Neural cell (in vitro differentiated cells): ENCODE results near the gene ZFPM1. TPM values are rescaled to one million over a fixed set of nuclear protein-coding genes. Genes with fewer than 3 reads are reported as not detected.

Experiments
- H2AFZ ChIP-seq: fragments of 200-600, 300-800 bp; sonication (generic), shearing (Covaris generic); 2 replicates; pipeline ENCODE4 v1.6.0; 2014; ENCODE audit warnings: low read depth, mild to moderate bottlenecking, antibody characterized with exemption, low read length, moderate library complexity
- H3F3A ChIP-seq: fragments of 200-600 bp; shearing (Covaris generic); 2 replicates; pipeline ENCODE4 v1.6.1; 2016; ENCODE audit warnings: mild to moderate bottlenecking, moderate library complexity, mixed read lengths, antibody characterized with exemption, low read length; ENCODE audit not compliant: insufficient read depth, poor library complexity, severe bottlenecking
- H3K27ac ChIP-seq: fragments of 200-600, 300-800 bp; sonication (generic), shearing (Covaris generic); 2 replicates; pipeline ENCODE4 v1.5.1; 2014; ENCODE audit warnings: mild to moderate bottlenecking, low read length, moderate library complexity
- H3K27me3 ChIP-seq: fragments of 300-800, 200-600 bp; sonication (generic), shearing (Covaris generic); 2 replicates; pipeline ENCODE4 v1.6.0; 2014; ENCODE audit warnings: mild to moderate bottlenecking, low read depth, low read length, moderate library complexity; ENCODE audit not compliant: insufficient read depth
- H3K36me3 ChIP-seq: fragments of 300-800, 200-600 bp; sonication (generic), shearing (Covaris generic); 2 replicates; pipeline ENCODE4 v1.5.1; 2014; ENCODE audit warnings: mild to moderate bottlenecking, antibody characterized with exemption, low read length, moderate library complexity; ENCODE audit not compliant: insufficient read depth
- H3K4me2 ChIP-seq: fragments of 300-800, 200-600 bp; sonication (generic), shearing (Covaris generic); 2 replicates; pipeline ENCODE4 v1.6.0; 2014; ENCODE audit warnings: mild to moderate bottlenecking, low read length
- H3K4me3 ChIP-seq: fragments of 300-800, 200-600 bp; sonication (generic), shearing (Covaris generic); 2 replicates; pipeline ENCODE4 v1.5.1; 2014; ENCODE audit warnings: mild to moderate bottlenecking, low read length, moderate library complexity
- H3K79me2 ChIP-seq: fragments of 200-600 bp; shearing (Covaris generic); replicated peaks from 2 replicates; pipeline ENCODE4 v1.6.0; 2014; ENCODE audit warnings: mild to moderate bottlenecking, low read length, moderate library complexity; ENCODE audit not compliant: insufficient read depth
- H3K9ac ChIP-seq: fragments of 300-800, 200-600 bp; sonication (generic), shearing (Covaris generic); 2 replicates; pipeline ENCODE4 v1.6.1; 2016; ENCODE audit warnings: mild to moderate bottlenecking, low read length, mixed read lengths
- H3K9me2 ChIP-seq: fragments of 200-600 bp; shearing (Covaris generic); 2 replicates; pipeline ENCODE4 v1.6.1; 2016; ENCODE audit warnings: mild to moderate bottlenecking, low read length, mixed read lengths; ENCODE audit not compliant: insufficient read depth
- H3K9me3 ChIP-seq: fragments of 200-600, 300-800 bp; sonication (generic), shearing (Covaris generic); 2 replicates; pipeline ENCODE4 v1.6.1; 2016; ENCODE audit warnings: mild to moderate bottlenecking, mixed run types, low read length, moderate library complexity, mixed read lengths
- H4K20me1 ChIP-seq: fragments of 200-600 bp; shearing (Covaris generic); 2 replicates; pipeline ENCODE4 v1.6.1; 2016; ENCODE audit warnings: mild to moderate bottlenecking, mixed run types; ENCODE audit not compliant: insufficient read depth
- CTCF ChIP-seq: fragments of 450-650 bp; IDR thresholded peaks from 2 replicates; pipeline ENCODE4 v1.5.1; 2014; ENCODE audit warnings: antibody characterized with exemption, mild to moderate bottlenecking, moderate library complexity; ENCODE audit not compliant: poor library complexity, severe bottlenecking
- EP300 ChIP-seq: fragments of 450-650 bp; conservative IDR thresholded peaks from 2 replicates; pipeline ENCODE4 v1.6.1; 2014; ENCODE audit warnings: antibody characterized with exemption, mild to moderate bottlenecking, moderate library complexity; ENCODE audit not compliant: poor library complexity, severe bottlenecking
- EZH2 ChIP-seq: fragments of 200-600, 300-800 bp; shearing (Covaris generic), sonication (generic); IDR thresholded peaks from 2 replicates; pipeline ENCODE4 v1.6.1; 2014; ENCODE audit warnings: antibody characterized with exemption, low read length, borderline replicate concordance, mild to moderate bottlenecking; ENCODE audit not compliant: insufficient read depth, poor library complexity, severe bottlenecking
- MXI1 ChIP-seq: fragments of 450-650 bp; conservative IDR thresholded peaks from 2 replicates; pipeline ENCODE4 v1.6.1; 2014; ENCODE audit warnings: antibody characterized with exemption, mild to moderate bottlenecking; ENCODE audit not compliant: poor library complexity, severe bottlenecking
- POLR2AphosphoS5 ChIP-seq: IDR thresholded peaks from 2 replicates; pipeline ENCODE4 v1.6.1; 2012
- RAD21 ChIP-seq: fragments of 450-650 bp; conservative IDR thresholded peaks from 2 replicates; pipeline ENCODE4 v1.6.1; 2014; ENCODE audit warnings: antibody characterized with exemption, mild to moderate bottlenecking, moderate library complexity
- REST ChIP-seq: IDR thresholded peaks from 2 replicates; pipeline ENCODE4 v1.6.1; 2012; ENCODE audit warnings: borderline replicate concordance
- SMC3 ChIP-seq: fragments of 450-650 bp; conservative IDR thresholded peaks from 2 replicates; pipeline ENCODE4 v1.6.1; 2014; ENCODE audit warnings: antibody characterized with exemption, mild to moderate bottlenecking, moderate library complexity; ENCODE audit not compliant: poor library complexity
- TAF1 ChIP-seq: IDR thresholded peaks from 2 replicates; pipeline ENCODE4 v1.6.1; 2012; ENCODE audit warnings: low read depth
- polyA plus RNA-seq: library from polyadenylated mRNA; depleted of rRNA; stranded (reverse); fragments of >200 nt; gene quantifications from 2 replicates; pipeline ENCODE4 v1.2.3, GENCODE V29; 2014

The ZFPM1 gene
- polyA plus RNA-seq, 1 donor from 2014 or later: 0.41 TPM

- no peak overlapping the region for H3K27ac ChIP-seq
- no peaks in the 10 kb centered on the region for H3K79me2 ChIP-seq
- no peak for TF ChIP-seq SMC3
- no peak for TF ChIP-seq CTCF
- no peak for TF ChIP-seq TAF1
- TF ChIP-seq MXI1: no peak
- no peak for TF ChIP-seq REST
- no peak for TF ChIP-seq RAD21
- TF ChIP-seq EP300: no peak
- TF ChIP-seq POLR2AphosphoS5: no peak
- H3K4me2 ChIP-seq: no peak overlapping the region
- H3K27me3 ChIP-seq: no peaks in the 10 kb centered on the region
- H3F3A ChIP-seq: no peaks in the 10 kb centered on the region
- no peaks in the 10 kb centered on the region for H4K20me1 ChIP-seq
- H3K9me3 ChIP-seq: no peaks in the 10 kb centered on the region
- H3K36me3 ChIP-seq: no peaks in the 10 kb centered on the region
- no peak overlapping the region for H3K9ac ChIP-seq
- no peak overlapping the region for H2AFZ ChIP-seq
- H3K4me3 ChIP-seq: no peak overlapping the region
- no peaks in the 10 kb centered on the region for H3K9me2 ChIP-seq
Measured at GRCh38 chr16:88440686-88441405, 12.2 kb upstream of the ZFPM1 start.

GRCh38 chr16:88441460-88441859 is 11.6 kb upstream of the ZFPM1 start:
- H3K27ac ChIP-seq: no peak overlapping the region
- no peak overlapping the region for H2AFZ ChIP-seq
- H3K36me3 ChIP-seq: no peaks in the 10 kb centered on the region
- H3K27me3 ChIP-seq: no peaks in the 10 kb centered on the region
- H3K79me2 ChIP-seq: no peaks in the 10 kb centered on the region
- H3K9ac ChIP-seq: no peak overlapping the region
- H3F3A ChIP-seq: no peaks in the 10 kb centered on the region
- TF ChIP-seq MXI1 (no peak), EZH2 (no peak), RAD21 (no peak), REST (no peak), SMC3 (no peak), EP300 (no peak)
- H3K4me2 ChIP-seq: no peak overlapping the region
- H3K9me2 ChIP-seq: no peaks in the 10 kb centered on the region
- H3K9me3 ChIP-seq: no peaks in the 10 kb centered on the region
- no peak overlapping the region for H3K4me3 ChIP-seq
- H4K20me1 ChIP-seq: no peaks in the 10 kb centered on the region
